ENCODE measurements around the gene PALM2AKAP2. TPM values are rescaled to one million over a fixed set of nuclear protein-coding genes. Genes with fewer than 3 reads are reported as not detected.

Gene PALM2AKAP2
- total and polyA plus RNA-seq, 4 donors = 0.51 to 37.7 (median 9.7) TPM

DNA sequence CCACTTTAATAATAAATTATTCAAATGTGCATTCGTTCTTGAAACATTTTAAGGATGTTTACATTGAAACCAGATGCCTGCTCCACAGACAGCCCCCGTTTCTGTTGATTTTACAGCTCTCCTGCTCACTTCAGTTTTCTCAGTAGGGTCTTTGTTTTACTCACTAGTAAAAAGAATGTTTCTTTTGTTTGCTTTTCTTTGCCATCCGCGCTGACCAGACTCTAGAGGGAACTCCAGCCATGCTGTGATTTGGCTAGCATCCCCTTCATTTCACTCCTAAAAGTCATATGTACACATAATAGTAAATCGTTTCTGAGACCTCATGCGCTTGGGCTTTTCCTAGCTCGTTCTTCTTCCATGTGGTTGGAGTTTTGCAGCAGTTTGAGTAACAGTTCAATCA is 28.7 kb upstream of the PALM2AKAP2 start:
- no peak overlapping the region for H3K27ac ChIP-seq (ENCODE audit: low read depth in 1 of 2, low read length in 1 of 2)
- H3K4me1 ChIP-seq (ENCODE audit: control insufficient read depth in 5 of 5, insufficient read depth in 5 of 5, low read length in 5 of 5) = peaks cover 0 to 20% (median 0%) of the 10 kb centered on the region in 5 donors
- no peaks in the 10 kb centered on the region for H3K9me3 ChIP-seq (ENCODE audit: control insufficient read depth in 4 of 4, insufficient read depth in 3 of 4, low read length in 3 of 4)
- peak; percentile 55 to 87 (median 78) for DNase-seq
- ATAC-seq (ENCODE audit: insufficient read depth, low FRiP score) = no peak
- 29 to 38% methylated on average over 7 of the region's 7 CpGs for WGBS, 2 donors
- TF ChIP-seq, protein P1, sequence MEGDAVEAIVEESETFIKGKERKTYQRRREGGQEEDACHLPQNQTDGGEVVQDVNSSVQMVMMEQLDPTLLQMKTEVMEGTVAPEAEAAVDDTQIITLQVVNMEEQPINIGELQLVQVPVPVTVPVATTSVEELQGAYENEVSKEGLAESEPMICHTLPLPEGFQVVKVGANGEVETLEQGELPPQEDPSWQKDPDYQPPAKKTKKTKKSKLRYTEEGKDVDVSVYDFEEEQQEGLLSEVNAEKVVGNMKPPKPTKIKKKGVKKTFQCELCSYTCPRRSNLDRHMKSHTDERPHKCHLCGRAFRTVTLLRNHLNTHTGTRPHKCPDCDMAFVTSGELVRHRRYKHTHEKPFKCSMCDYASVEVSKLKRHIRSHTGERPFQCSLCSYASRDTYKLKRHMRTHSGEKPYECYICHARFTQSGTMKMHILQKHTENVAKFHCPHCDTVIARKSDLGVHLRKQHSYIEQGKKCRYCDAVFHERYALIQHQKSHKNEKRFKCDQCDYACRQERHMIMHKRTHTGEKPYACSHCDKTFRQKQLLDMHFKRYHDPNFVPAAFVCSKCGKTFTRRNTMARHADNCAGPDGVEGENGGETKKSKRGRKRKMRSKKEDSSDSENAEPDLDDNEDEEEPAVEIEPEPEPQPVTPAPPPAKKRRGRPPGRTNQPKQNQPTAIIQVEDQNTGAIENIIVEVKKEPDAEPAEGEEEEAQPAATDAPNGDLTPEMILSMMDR (IDR thresholded peaks at IDR 0.05; ENCODE audit: control extremely low read depth, extremely low read depth) = no peak
- no peaks in the 10 kb centered on the region for H3K36me3 ChIP-seq (ENCODE audit: control insufficient read depth in 4 of 4, insufficient read depth in 4 of 4, low read length in 4 of 4)
- H3K27me3 ChIP-seq (ENCODE audit: control insufficient read depth in 3 of 3, insufficient read depth in 3 of 3, low read length in 2 of 3) = no peaks in the 10 kb centered on the region
- H3K4me3 ChIP-seq = no peak overlapping the region
- no peak overlapping the region for H3K9ac ChIP-seq (ENCODE audit: insufficient read depth in 1 of 2, low read length in 2 of 2)

DNA sequence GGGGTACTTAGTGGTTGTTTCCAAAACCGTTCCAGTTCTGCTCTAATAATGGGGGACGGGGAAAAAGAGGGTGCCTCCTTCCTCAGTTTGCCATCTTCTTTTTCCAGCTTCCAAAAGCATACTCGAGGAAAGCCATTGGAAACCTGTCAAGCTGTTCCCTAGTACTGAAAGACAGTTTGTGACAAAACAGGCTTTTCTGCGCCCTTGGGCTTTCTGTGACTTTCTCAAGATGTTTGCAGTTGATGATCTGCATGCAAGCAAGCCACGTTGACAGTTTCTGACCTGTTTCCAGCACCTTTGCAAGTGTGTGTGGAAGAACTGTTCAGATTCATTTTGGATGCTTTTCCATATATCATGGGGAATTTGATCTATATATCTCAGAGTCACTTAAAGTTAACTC is 26.7 kb upstream of the PALM2AKAP2 start:
- Histone ChIP-seq H3K4me1 (ENCODE audit: control insufficient read depth in 5 of 5, insufficient read depth in 5 of 5, low read length in 5 of 5) (peaks cover 0 to 20% (median 0%) of the 10 kb centered on the region in 5 donors), H3K36me3 (ENCODE audit: control insufficient read depth in 4 of 4, insufficient read depth in 4 of 4, low read length in 4 of 4) (no peaks in the 10 kb centered on the region), H3K27me3 (ENCODE audit: control insufficient read depth in 3 of 3, insufficient read depth in 3 of 3, low read length in 2 of 3) (no peaks in the 10 kb centered on the region), H3K27ac (ENCODE audit: low read depth in 1 of 2, low read length in 1 of 2) (no peak overlapping the region), H3K9ac (ENCODE audit: insufficient read depth in 1 of 2, low read length in 2 of 2) (no peak overlapping the region), H3K4me3 (no peak overlapping the region), H3K9me3 (ENCODE audit: control insufficient read depth in 4 of 4, insufficient read depth in 3 of 4, low read length in 3 of 4) (no peaks in the 10 kb centered on the region)
- WGBS, 2 donors = 77 to 81% methylated on average over 5 of the region's 5 CpGs
- TF ChIP-seq, protein P1 (IDR thresholded peaks at IDR 0.05; ENCODE audit: control extremely low read depth, extremely low read depth) = no peak
- no peak for ATAC-seq (ENCODE audit: insufficient read depth, low FRiP score)
- no peak for DNase-seq

DNA sequence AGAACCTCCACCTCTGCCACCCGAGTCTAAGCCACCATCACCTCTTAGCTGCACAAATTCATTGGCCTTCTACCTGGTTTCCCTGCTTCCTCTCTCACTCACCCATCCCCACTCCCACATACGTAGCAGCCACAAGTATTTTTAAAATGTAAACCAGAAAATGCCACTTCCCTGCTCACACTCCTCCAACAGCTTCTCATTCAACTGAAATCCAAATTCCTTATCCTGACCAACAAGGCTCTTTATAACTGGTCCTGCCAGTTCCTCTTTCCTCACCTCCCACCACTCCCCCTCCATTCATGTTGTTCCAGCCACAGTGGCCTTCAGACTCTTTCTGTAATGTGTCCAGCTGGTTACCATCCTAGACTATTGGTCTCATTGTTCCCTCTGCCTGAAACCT is 25.0 kb upstream of the PALM2AKAP2 start:
- 52 to 53% methylated on average over 2 of the region's 2 CpGs for WGBS, 2 donors
- Histone ChIP-seq H3K4me3 (no peak overlapping the region), H3K9ac (ENCODE audit: insufficient read depth in 1 of 2, low read length in 2 of 2) (no peak overlapping the region), H3K36me3 (ENCODE audit: control insufficient read depth in 4 of 4, insufficient read depth in 4 of 4, low read length in 4 of 4) (no peaks in the 10 kb centered on the region), H3K27ac (ENCODE audit: low read depth in 1 of 2, low read length in 1 of 2) (no peak overlapping the region), H3K9me3 (ENCODE audit: control insufficient read depth in 4 of 4, insufficient read depth in 3 of 4, low read length in 3 of 4) (no peaks in the 10 kb centered on the region), H3K4me1 (ENCODE audit: control insufficient read depth in 5 of 5, insufficient read depth in 5 of 5, low read length in 5 of 5) (peaks cover 0 to 20% (median 0%) of the 10 kb centered on the region in 5 donors), H3K27me3 (ENCODE audit: control insufficient read depth in 3 of 3, insufficient read depth in 3 of 3, low read length in 2 of 3) (no peaks in the 10 kb centered on the region)
- TF ChIP-seq, protein P1 (IDR thresholded peaks at IDR 0.05; ENCODE audit: control extremely low read depth, extremely low read depth) = no peak
- peak in 2 of 3 donors; percentile 55 to 74 for DNase-seq
- ATAC-seq (ENCODE audit: insufficient read depth, low FRiP score) = no peak

DNA sequence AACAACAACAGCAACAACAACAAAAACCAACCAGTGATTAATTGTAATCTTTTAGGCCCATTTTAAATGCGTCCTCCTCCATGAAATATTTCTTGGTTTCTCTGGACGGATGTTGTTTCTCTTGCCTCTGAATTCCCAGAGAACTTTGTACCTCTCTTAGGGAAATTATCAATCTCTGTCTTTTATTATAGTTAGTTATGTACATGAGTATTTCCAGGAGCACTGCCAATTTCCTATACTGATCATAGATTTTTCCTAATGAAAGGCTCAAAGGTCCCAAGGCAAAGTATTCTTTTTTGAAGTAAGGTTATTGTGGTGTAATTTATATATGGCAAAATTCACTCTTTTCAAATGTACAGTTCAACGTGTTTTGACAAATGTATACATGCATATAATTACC is 20.4 kb upstream of the PALM2AKAP2 start:
- no peak for ATAC-seq (ENCODE audit: insufficient read depth, low FRiP score)
- Histone ChIP-seq H3K4me3 (no peak overlapping the region), H3K4me1 (ENCODE audit: control insufficient read depth in 5 of 5, insufficient read depth in 5 of 5, low read length in 5 of 5) (peaks cover 0 to 4% (median 0%) of the 10 kb centered on the region in 5 donors), H3K36me3 (ENCODE audit: control insufficient read depth in 4 of 4, insufficient read depth in 4 of 4, low read length in 4 of 4) (no peaks in the 10 kb centered on the region), H3K27ac (ENCODE audit: low read depth in 1 of 2, low read length in 1 of 2) (no peak overlapping the region), H3K27me3 (ENCODE audit: control insufficient read depth in 3 of 3, insufficient read depth in 3 of 3, low read length in 2 of 3) (no peaks in the 10 kb centered on the region), H3K9me3 (ENCODE audit: control insufficient read depth in 4 of 4, insufficient read depth in 3 of 4, low read length in 3 of 4) (no peaks in the 10 kb centered on the region), H3K9ac (ENCODE audit: insufficient read depth in 1 of 2, low read length in 2 of 2) (no peak overlapping the region)
- DNase-seq = no peak
- TF ChIP-seq, protein P1 (IDR thresholded peaks at IDR 0.05; ENCODE audit: control extremely low read depth, extremely low read depth) = no peak
- WGBS, 2 donors = 73 to 78% methylated on average over 3 of the region's 3 CpGs

Measured in lung (tissue), 12 donors.